Epidermal melanocyte (primary cell): Measurements from ENCODE around the gene DGKQ.

Source experiments
- DNase-seq: peaks from one replicate; pipeline ENCODE4 v3.0.0; 2011; ENCODE audit warnings: low spot score; ENCODE audit not compliant: insufficient read length

The DGKQ gene, protein sequence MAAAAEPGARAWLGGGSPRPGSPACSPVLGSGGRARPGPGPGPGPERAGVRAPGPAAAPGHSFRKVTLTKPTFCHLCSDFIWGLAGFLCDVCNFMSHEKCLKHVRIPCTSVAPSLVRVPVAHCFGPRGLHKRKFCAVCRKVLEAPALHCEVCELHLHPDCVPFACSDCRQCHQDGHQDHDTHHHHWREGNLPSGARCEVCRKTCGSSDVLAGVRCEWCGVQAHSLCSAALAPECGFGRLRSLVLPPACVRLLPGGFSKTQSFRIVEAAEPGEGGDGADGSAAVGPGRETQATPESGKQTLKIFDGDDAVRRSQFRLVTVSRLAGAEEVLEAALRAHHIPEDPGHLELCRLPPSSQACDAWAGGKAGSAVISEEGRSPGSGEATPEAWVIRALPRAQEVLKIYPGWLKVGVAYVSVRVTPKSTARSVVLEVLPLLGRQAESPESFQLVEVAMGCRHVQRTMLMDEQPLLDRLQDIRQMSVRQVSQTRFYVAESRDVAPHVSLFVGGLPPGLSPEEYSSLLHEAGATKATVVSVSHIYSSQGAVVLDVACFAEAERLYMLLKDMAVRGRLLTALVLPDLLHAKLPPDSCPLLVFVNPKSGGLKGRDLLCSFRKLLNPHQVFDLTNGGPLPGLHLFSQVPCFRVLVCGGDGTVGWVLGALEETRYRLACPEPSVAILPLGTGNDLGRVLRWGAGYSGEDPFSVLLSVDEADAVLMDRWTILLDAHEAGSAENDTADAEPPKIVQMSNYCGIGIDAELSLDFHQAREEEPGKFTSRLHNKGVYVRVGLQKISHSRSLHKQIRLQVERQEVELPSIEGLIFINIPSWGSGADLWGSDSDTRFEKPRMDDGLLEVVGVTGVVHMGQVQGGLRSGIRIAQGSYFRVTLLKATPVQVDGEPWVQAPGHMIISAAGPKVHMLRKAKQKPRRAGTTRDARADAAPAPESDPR

DNA sequence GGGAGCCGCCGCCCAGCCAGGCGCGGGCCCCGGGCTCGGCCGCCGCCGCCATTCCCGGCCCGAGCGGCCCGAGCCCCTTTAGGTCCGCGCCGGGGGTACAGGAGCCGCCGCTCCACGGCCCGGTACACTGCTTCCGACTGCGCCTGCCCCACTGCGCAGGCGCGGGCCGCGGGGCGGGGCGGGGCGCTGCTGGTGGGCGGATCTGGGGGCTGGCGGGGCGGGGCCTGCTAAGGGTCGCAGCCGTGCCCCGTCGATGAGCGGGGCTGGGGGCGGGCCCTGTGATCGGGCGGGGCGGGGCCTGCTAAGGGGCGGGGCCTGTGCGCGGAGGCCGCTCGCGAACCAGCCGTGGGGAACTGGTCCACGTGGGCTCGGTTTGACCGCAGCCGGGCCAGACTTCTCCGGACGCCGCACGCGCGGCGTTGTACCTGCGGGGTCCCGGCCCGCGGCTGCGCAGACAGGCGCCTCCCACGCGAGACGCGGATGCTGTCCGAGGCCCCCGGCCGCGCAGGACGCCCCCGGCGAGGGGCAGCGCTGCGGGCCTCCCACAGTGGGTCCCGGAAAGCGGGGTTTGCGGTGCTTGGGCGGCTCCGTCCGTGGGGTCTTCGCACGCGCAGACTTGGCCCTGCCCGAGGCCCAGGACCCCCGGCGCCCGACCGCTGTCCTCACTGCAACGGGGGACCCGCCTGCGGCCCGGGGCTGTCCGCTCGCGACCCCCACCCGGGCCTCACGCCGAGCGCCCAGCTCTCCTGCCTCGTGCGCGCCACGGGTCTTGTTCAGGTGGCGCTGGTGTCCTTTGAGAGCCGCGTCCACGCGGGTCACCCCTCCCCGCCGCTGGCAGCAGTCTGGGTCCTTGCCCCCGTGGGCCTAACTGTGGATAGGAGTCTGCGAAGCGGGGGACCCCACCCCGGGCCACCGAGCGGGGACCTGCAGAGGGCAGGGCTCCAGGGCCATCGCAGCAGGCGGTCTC is at the start of gene DGKQ:
Gene DGKQ, minus strand, starts transcription at position 139 of the 967 bp plus-strand sequence. Its CDS starts 87 bp downstream, at position 52.
- peak; percentile 98 for DNase-seq

DNA sequence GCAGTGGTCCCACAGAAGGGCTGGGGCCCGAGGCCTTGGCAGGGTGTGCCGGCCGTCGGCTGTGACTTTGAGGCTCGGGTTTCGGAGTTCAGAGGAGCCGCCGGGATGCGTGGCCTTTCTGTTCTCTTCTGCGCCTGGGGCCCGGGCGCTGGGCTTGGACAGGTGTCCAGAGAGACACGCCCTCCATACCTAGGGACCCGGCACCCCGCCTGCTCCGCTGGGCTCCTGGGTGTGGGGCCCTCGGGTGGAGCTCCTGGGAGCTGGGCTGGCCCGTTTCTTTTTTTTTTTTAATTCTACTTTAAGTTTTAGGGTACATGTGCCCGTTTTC is 49.3 kb upstream of the DGKQ start:
- no peak for DNase-seq

DNA sequence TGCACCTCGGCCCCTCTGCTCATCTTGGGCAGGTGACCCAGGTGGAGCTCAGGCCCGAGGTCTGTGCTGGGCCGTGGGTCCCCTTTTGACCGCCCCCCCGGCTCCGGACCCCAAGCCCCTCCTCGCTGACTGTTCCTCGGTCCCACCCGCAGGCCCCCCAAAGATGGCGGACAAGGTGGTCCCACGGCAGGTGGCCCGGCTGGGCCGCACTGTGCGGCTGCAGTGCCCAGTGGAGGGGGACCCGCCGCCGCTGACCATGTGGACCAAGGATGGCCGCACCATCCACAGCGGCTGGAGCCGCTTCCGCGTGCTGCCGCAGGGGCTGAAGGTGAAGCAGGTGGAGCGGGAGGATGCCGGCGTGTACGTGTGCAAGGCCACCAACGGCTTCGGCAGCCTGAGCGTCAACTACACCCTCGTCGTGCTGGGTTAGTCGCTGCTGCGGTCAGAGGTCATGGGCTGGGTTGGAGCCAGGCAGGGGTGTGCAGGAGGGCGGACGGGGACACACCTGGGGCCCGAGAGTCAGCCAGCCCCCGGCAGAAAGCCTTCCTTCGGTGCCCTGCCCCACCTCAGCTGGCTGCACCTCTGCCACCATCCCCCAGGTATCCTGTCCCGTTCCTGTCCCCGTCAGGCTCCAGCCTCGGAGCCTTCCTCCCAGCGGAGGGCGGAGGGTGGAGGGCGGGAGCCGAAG is 48.8 kb upstream of the DGKQ start:
- DNase-seq, result no peak

DNA sequence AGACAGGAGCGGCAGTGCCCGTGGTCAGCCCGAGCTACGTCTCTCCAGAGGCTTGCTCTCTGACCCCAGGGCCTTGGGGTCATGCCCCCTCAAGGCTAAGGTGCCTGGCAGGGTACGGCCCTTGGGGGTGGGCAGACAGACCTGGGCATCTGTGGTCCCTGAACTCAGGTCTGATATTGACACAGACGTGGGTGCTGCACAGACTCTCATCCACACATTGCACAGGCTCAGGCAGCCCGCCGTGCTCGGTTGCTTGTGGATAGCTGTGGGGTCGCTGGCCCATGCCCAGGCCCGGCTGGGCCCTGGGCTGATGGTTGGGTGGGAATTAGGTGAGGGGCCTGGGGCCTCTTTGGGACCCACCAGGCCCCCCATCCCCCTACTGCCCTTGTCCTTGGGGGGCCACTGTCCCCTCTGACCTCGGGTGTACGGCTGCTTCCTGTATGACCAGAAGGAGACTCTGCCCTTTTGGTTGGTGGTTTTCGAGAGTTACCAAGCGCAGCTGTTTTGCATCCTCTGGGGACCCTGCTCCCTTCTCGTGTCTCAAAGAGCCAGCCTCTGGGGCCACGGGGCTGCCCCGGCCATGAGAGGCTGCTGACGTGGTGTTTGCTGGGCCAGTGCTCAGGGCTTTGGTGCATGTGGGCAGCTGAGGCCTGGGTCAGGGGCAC is 48.1 kb upstream of the DGKQ start:
- peak; percentile 17 for DNase-seq

DNA sequence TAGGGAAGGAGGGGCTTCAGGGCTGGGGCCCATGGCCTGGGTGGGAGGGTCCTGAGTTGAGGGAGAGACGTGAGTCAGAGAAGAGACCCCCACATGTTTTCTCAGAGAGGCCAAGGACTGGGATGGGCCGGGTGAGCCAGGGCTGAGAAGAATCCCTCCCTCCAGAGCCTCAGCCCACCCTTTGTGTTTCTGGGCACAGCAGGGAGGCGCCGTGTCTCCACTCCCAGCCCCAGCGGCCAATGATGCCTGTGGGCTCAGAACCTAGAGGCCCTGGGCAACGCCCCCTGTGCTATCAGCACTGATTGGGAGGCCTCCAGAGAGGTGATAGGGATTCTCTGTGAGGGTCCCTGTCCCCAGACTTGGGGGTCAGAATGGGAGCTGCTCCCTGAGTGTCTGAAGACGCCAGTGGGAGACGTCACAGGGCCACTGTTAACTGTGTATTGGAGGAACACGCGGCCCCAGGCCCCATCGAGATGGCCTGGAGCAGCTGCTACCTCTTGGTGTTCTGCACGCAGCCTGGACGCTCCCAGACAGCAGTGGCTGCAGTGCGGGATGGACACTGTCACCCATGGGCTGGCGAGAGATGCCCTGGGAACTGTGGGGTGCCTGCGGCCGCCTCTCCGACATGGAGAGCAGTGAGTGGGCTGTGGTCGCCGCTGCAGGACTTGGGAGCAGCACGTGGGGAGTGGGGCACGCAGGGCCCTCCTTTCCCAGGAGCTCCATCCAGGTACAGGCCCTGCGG is 46.5 kb upstream of the DGKQ start:
- peak; percentile 16 for DNase-seq

DNA sequence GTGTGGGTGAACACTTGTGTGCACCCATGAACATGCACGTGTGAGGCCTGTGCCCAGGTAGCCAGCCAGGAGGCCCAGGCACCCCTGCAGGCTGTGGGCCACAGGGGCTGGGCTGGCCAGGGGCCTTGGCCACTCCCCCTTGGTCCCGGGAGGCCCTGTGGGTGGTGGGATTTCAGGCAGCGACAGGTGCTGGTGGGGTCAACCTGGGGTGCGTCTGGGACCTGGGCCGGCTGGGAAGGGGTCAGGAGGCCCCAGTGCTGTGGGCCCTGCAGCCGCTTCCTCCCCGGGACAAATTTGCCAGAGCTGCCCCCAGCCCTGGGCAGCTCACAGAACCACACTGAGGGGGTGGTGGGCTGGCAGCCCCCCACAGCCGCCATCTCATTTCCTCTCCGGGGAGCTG is 46.0 kb upstream of the DGKQ start:
- no peak for DNase-seq

DNA sequence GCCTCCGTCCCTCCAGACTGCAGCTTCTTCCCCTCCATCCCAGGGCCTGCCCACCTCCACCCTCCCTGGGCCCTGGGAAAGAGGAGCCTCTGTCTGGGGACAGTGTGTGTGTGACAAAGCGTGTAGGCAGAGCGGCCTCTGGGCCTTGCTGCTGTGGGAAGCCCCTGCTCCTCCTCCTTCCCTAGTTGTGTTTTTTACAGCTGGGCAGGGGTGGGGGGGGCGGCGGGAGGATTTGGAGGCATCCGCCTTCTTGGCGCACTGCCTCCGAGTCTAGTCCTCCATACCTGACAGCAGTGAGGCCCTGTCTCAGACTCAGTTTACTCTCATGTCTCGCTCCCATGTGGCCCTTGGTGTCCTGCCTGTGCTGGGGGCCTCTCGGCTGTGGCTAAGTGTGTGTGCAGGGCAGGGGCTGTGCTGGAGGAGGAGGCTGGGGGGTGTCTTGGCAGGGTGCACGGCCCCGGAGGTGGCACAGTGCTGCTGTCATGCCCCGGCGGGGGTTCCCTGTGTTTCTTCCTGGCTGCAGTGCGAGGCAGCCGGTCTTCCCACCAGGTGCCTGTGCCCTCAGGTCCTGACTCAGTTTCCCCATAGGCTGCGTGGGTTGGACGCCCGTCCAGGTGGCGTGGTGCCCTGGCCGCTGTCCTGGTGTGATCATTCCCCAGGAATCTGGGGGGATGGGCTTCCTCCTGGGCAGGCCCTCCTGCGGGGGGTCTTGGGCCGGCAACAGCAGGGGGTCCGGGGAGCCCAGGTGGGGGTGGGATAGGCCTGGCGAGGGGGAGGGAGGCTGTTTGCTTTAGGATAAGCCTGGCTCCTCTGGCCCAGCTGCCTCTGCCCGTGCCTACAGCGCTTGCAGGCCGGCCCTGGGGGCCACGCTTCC is 45.0 kb upstream of the DGKQ start:
- DNase-seq, result no peak

DNA sequence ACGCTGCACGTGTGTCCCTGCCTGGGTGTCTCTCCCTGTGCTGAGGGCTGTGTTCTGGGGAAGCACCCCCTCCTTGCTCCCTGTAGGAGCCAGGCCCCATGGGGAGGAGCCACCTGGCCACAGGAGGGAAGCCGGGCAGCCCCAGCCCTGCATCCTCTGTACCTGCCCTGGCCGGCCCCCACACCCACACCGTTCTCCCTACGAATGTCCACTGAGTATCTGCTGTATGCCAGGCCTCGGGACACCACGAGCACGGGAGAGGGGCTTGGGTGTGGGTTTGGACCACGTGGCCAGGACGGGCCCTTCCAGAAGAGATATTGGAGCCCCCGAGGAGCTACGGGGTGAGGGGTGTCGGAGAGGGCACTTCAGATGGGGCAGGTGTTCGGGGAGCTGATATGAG is 44.3 kb upstream of the DGKQ start:
- no peak for DNase-seq

DNA sequence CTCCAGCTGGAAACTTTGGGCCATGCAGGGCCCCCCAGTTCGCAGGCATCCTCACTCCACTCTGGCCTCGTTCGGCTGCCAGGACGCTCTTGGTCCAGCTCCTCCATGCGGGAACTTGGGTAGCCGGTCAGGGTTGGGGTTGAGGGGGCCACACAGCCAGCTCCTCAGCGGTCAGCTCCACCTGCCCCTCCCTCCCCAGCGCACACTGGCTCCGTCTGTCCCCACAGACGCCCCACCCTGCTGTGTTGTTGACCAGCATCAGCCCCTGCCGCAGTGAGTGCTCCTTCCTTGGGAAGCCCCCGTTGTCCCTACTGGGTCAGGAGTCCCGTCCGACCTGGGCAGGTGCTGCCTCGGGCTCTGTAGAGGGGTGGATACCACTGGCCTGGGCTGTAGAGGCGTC is 43.8 kb upstream of the DGKQ start:
- no peak for DNase-seq

DNA sequence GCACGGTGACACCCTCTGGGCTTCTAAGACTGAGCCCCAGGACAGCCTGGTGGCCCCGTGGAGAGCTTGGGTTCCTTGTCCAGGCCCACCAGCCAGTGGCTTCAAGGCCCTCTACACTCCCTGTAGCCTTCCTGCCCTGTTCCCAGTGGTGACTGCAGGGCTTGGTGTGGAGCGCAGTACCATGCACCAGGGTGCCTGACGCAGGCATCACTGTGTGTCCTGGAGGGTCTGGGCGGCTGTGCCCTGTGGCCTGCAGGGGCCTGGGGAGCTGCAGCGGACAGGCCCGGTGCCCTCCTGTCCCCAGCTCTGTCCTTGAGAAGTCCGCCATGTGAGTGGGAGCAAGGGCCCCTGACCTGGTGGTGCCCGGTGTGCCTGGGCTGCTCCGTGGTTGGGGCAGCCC is 42.4 kb upstream of the DGKQ start:
- no peak for DNase-seq

DNA sequence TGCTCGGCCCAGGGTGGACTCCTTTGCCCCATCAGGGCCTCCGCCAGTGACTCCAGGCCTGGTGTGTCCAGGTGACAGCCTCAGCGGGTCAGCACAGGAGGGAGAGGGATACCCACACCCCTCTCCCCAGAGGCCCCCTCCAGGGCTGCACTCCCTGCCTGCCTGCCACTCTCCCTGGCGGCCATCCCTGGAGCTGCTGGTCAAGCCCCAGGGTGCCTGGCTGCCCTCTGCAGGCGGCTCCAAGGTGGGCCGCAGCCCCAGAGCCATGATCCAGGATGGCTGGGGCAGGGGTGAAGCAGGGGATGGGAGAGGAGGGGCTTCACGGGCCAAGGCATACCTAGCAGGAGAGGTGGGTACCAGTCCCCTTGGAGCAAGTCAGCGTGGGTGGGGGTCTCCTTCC is 41.8 kb upstream of the DGKQ start:
- no peak for DNase-seq

DNA sequence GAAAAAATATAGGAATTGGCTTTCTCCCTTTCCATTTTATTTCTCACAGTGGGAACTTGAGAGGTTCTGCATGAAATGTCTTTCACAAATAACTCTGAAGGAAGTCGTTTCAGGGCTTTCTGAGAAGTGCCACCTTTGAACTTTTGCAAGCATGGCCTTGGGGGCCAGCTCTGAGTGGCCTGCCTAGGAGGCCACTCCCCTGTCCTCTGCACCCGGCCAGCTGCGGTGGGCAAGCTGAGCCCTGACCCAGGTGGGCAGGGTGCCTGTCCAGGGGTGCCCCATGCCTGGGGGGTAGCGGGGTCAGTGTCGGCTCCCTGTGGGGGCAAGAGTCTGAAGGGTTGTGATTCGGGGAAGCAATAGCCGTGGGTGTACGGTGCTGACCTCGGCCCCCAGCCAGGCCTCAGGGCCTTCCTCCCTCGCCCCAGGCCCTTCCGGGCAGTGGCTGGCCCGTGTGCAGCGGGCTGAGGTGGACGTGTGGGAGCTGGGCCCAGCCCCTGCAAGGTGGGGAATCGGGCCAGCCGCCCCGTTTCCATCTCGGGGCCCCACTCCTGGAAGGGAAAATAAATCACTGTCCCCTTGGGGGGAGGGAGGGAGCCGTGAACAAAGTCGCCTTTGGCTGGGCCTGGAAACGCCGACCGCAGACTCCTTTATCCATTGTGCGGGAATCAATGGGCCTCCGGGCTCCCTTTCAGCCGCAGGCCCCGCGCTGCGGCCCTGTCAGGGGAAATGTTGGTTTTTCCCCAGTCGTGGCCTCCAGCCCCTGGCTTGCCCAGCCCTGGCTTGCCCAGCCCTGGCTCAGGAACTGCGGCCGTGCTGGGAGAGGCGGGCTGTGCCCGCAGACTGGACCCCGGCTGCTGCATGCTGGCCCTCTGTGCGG is 41.2 kb upstream of the DGKQ start:
- DNase-seq, result peak; percentile 90

DNA sequence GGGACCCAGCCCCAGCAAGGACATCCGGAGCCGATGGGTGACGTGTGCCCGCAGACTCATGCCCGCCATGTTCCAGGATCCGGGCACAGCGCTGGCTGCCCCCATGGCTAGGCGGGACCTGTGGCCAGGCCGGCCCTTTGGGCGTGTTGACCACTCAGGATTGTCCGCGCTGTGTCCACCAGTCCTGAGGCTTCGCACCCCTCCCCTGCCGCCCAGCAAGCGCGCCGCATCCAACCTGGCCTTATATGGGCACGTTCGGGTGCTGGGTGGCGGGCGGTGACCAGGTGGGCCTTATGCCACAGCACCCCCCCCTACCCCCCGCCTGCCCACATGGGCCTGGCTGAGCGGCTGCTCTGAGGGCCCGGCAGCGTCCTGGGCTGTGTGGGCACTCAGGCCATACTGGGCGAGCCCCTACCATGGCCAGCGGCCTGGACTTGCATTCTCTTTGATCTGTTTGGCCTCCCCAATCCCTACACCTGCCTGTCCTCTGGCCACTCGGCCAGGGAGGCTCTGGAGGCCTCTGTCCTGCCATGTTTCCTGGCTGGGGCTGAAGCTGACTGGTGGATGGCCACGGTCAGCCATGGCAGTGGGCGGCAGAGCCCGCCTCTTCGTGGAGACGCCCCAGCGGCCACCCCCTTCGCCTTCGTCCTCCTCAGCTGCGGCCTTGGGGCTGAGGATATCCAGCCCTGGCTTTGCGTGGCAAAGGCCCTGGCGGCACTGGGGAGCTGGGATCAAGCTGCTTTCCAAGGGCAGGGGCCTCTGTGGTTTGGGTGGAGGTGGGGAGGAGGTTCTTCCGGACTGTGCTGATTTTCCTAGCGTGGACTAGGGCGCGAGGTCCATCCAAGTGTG is 40.1 kb upstream of the DGKQ start:
- DNase-seq, result no peak

DNA sequence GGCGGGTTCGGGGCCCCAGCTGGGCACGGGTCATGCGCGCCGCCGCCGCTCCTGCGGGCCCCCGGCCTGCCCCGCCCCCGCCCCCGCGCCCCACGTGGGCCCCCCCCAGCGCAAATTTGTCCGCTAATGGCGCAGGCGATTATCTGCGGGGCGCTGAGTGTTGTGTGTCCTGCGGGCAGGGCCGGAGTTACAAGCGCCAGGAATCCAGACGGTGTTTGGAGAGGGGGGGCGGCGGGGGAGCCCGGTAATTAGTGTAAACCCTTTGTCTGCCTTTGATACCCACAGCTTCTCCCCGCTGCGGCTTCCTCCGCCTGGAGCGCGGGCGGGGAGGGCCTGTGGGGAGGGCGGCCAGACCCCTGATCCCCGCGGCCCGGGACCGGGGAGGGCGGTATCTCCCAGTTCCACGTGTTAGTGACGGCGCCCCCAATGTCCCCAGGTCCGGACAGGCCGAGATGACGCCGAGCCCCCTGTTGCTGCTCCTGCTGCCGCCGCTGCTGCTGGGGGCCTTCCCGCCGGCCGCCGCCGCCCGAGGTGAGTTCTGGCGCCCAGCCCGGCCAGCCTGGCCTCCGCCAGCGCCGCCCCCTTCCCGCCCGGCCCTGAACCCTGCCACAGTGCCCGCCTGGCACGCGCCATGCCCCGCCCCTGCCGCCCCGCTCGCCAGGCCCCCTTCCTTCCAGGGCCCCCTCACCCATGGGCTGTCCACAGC is 38.8 kb upstream of the DGKQ start:
- DNase-seq, result no peak

DNA sequence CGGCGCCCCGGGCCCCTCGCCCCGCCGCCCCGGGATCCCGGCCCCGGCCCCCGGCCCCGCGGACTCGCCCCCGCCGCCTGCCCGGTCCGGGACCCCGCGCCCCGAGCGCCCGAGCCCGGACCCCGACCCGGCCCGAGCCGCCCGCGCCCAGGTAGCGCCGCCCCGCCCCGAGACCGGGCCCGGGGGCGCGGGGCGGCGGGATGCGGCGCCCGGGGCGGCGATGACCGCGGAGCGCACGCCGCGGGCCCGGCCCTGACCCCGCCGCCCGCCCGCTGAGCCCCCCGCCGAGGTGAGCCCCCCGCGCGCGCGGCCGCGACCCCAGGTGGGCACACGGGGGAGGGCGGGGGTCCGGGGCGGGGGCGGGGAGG is 38.3 kb upstream of the DGKQ start:
- DNase-seq, result no peak

DNA sequence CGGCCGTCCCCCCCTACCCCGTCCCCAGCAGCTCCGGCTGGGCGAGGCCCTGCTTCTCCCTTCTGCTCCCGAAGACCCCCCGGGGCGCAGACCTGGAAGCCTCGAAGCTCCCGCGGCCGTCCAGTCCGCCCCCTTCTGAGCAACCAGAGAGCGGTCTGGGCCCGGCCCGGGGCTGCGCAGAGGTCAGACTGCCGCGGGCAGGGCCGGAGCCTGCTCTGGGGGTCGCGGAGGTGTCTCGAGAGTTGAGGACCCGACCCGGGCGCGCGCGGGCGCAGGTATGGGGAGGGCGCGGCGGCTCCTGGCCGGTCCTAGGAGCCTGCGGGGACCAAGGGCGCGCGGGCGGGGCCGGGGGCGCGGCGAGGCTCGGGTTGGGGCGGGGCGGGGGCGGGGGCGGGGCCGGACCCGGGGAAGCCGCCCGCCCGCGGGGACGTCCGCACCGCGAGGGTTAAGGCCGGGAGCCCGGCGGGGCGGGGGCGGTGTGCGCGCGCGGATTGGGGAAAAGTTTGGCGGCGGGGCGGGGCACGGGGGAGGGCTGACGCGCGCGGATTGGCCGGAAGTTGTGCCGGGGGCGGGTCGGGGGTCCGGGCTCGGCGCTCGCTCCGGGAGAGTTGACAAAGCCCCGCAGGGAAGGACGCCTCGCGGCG is 37.8 kb upstream of the DGKQ start, which contains the start of gene FGFRL1:
Gene FGFRL1, plus strand, starts transcription at position 605 of the 644 bp plus-strand sequence. CDS start 860 bp downstream, outside the sequence.
- peak; percentile 80 for DNase-seq
